HG03108 (cell line): ENCODE data around the gene ING3.
A peak's percentile ranks its signal among the peaks of the same experiment; 100 is the strongest.

Experiments
- ATAC-seq: cut with Tn5 transposase; IDR thresholded peaks from one replicate; pipeline ENCODE4 v1.9.1; 2021; ENCODE audit warnings: moderate library complexity; ENCODE audit not compliant: unreplicated experiment

ING3 gene, protein sequence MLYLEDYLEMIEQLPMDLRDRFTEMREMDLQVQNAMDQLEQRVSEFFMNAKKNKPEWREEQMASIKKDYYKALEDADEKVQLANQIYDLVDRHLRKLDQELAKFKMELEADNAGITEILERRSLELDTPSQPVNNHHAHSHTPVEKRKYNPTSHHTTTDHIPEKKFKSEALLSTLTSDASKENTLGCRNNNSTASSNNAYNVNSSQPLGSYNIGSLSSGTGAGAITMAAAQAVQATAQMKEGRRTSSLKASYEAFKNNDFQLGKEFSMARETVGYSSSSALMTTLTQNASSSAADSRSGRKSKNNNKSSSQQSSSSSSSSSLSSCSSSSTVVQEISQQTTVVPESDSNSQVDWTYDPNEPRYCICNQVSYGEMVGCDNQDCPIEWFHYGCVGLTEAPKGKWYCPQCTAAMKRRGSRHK

GRCh38 chr7:120950539-120951308, at the start of gene ING3:
Gene ING3, plus strand, starts transcription at chr7:120950777. Its CDS starts 120 bp downstream, at chr7:120950897.
- peak; percentile 95 for ATAC-seq

GRCh38 chr7:120915314-120916105, 35.1 kb upstream of the ING3 start:
- no peak for ATAC-seq

DNA sequence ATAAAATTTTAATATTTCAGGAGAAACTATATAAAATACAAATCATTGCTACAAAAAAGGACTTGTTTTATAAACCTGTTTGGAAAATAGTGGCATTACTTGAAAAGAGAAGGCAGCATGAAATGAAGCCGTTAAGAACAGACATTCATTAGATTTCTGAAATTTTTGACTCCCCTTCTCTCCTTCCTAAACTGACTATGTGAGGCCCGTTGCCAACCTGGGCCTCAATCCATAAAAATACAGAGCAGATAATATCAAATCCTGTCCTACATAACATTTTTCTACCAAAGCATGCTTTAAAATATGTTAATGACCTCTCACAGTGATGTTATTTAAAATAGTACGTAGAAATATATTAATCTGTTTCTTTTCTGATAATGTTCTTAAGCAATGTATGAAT, 34.5 kb upstream of the ING3 start:
- no peak for ATAC-seq

DNA sequence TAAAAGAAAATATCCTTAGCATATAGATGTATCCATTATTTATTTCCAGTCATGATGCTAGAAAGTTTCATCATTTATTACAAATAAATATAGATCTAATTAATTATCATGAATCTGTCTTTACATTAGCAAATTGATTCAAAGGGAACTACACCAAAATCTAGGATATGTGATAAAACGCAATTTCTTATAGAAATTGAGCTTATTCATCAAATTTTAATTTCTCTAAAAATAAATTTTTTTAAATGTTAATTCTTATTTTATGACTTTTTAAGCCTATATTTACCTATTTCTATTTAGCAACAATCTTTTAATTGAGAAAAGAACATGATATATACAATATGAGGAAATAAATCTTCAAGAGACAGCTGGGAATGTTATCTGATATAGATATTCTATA, 34.0 kb upstream of the ING3 start:
- no peak for ATAC-seq

DNA sequence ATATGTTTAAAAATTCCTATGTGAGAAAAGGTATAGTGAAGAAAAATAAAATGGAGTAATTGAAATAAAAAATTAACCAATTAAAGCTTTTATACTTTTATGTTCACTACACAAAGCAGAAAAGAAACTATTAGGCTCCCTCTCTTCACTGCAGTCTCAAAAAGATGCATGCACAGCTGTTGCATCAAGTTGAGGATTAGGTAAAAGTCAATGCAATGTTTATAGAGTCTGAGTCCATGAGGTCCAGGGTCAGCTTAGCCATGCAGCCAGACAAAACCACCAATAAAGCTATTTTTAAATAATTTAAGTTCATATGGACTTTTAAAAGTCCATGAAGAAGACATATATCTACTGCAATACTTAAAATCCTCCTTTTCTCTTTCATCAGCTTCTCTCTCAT, 31.1 kb upstream of the ING3 start:
- no peak for ATAC-seq

GRCh38 chr7:120920034-120920433, 30.5 kb upstream of the ING3 start:
- ATAC-seq, result no peak

- ATAC-seq, result no peak
These were observed 29.8 kb upstream of the ING3 start for GRCh38 chr7:120920591-120921274.

- no peak for ATAC-seq
These were observed 25.7 kb upstream of the ING3 start for GRCh38 chr7:120924837-120925236.

DNA sequence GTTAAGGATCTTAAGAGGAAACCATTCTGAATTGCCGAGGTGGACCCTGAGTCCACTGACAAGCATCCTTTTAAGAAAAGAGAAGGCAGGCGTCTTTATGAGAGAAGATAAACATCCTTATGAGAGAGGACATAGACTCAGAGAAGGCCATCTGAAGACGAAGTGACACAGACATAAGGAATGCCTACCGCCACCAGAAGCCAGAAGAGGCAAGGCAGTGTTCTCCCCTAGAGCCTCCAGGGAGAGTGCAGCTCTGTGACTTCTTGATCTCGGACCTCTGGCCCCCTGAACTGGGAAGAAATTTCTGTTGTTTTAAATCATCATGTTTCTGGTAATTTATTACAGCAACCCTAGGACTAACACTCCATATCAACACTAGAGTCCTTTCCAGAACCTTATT, 25.2 kb upstream of the ING3 start:
- ATAC-seq, result no peak

GRCh38 chr7:120926943-120927346, 23.6 kb upstream of the ING3 start:
- ATAC-seq, result no peak

GRCh38 chr7:120927454-120928103, 23.0 kb upstream of the ING3 start:
- no peak for ATAC-seq

DNA sequence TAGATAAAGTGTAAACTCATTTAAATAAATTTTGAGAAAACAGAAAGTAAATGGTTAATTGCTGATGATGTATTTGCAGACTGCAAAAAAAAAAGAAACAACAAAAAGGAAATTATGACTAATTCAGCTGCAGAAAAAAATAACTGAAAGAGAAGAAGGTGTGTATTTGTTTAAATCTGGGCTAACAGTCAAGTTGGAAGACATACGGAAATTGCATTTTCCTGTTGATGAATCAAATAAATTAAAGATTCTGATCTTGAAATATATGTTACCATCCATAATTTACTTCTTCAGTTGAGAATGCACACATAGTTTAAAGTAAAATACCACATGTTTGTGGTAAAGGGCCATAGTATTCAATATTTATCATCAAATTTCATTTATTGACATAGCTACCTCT, 19.3 kb upstream of the ING3 start:
- ATAC-seq, result no peak

DNA sequence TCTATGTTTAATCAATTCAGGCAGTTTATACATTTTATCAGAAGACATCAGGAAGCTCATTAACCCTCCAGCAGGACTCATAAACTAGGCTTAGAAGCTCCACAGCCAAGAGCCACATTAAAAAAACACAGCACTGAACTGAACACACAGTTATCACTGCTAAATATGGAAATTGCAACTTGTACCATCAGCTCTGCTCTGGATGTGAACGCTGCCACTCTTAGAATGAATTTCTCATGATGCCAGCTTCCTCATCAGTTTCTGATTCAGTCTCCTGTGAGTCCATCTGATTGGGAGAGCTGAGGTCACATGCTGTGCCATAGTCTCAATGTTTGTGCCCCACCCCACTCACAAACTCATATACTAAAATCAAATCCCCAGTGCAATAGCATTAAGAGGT, 17.1 kb upstream of the ING3 start:
- no peak for ATAC-seq

- no peak for ATAC-seq
These were observed 11.2 kb upstream of the ING3 start for GRCh38 chr7:120939345-120939744.

GRCh38 chr7:120941064-120941463, 9.5 kb upstream of the ING3 start:
- ATAC-seq, result no peak

- ATAC-seq, result no peak
These were observed 8.7 kb upstream of the ING3 start for GRCh38 chr7:120941856-120942255.

- ATAC-seq, result no peak
These were observed 7.7 kb upstream of the ING3 start for GRCh38 chr7:120942861-120943260.

DNA sequence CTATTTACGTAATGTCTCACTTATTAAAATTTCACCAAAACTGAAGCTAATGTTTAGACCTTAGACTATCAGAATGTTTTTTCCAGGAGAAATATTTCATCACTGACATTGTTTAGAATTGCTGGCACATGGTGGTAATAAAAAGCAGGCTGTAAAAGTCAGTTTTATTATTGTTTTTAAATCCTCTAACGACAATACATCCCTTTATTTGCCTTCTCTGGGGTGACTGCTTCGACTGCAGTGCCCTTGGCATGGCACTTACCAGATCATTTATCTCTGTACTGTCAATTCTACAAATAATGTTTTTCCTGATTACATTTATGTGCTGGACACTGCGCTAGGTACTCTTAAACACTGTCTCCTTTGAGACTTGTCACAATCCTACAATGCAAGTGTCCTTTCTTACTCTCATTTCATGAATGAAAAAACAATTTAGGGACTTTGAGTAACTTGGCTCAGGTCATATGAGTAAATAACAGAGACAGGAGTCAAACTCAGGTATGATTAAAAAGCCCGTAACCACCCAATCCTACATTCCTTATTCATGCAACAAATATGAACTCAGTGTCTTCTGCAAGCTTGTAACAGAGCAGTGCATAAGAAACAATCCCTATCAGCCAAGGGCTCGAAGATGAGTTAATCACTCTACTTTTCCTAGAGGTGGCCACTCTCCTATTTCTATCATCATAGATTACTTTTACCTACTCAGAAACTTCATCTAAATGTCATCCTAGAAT, 5.6 kb upstream of the ING3 start:
- no peak for ATAC-seq

- no peak for ATAC-seq
These were observed 2.6 kb upstream of the ING3 start for GRCh38 chr7:120947980-120948379.
